ENCODE data around the gene GALM.
"Not testable (repeated sequence)": the region's sequence is repeated elsewhere in the genome, so short reads cannot be mapped to it uniquely, and the experiment has no call there.

Gene GALM

GRCh38 chr2:38665854-38666555, at the start of gene GALM:
Gene GALM, plus strand, starts transcription at chr2:38666114. Its CDS starts 48 bp downstream, at chr2:38666162.
- no peak for DNase-seq

GRCh38 chr2:38617301-38617700, 48.6 kb upstream of the GALM start:
- DNase-seq = no peak

DNA sequence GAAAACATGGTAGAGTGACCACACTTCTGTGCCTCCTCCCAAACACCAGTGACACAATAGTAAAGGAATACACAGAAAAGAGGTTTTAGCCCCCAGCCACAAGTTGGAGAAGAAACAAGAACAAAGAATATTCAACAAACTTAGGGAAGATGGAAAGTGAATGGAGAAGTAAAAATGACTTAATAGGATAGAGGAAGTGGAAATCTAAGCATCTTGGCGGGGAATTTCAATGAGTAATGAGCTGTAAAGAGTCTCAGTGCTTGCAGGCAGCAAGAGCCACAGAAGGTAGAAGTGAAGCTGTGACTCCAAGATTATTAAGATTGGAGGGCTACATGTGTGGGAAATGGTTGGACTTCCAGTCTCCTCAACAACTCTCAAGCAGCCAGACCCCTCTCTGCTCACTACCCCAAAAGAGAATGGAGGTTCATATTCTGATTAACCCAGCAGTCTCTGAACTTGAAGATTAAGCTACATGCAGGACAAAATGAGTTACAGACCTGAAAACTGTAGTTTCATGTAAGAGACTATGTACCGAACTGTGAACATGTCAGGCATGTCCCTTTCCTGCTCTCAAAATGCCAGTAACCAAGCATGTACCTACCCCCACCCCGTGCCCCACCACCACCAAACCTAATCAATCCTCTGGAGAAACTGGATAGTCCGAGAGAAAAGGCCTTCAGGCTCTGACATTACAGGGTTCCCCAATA, 46.3 kb upstream of the GALM start:
- no peak for DNase-seq

DNA sequence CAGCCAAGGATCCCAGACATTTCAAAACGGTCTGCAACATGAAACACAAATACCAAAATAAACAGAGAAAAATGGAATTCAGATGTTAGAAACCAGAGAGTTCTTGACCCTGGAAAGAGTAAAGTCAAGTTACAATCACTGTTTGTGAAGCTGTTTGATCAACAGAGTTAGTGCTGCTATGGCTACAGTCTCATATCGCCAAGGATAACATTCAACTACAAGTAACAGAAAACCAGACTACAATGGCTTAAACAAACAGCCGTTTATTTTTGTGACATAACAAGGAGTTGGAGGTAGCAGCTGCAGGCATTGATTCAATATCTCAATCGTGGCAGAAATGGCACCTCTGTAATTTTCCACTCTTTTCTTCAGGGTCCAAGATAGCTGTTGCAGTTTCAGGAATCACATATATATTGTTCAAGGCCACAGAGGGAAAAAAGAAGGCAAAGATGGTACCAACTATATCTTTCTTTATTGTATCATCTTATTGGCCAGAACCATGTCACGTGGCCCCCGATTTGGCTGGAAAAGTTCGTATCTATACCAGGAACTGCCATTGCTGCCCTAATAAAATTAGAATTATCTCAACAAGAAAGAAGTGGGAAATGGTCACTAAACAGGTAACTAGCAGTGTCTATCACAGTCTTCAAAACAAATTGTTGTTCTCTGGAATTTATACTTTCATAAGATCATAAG, 45.5 kb upstream of the GALM start:
- no peak for DNase-seq

DNA sequence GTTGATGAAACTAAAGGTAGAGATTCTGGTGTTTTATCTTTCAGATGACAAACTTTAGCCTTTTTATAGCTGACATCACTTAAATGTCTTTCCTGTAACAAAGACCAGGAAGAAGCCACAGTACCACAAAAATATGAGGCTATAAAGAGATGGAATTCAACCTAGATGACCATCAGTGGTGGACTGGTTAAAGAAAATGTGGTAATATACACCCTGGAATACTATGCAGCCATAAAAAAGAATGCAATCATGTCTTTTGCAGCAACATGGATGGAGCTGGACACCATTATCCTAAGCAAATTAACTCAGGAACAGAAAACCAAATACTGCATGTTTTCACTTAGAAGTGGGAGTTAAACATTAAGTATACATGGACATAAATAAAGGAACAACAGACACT, 44.9 kb upstream of the GALM start:
- DNase-seq = no peak

DNA sequence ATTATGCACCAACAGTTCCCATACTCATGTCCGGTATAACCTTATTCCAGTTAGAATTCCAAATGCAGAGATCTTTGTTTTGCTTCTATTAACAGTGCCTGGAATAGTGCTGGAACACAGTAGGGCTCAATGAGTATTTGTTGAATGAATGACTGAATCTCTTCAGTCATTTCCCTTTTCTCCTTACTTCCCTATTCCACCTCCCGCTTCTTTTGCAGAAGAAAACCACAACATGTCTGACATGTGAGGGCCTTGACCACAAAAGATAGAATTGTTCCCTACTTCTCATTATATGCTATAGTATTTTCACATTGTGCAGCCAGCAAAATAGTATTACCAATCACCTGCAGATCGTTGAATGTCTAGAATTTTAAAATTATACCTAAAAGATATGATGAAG, 43.7 kb upstream of the GALM start:
- DNase-seq = no peak

GRCh38 chr2:38626326-38627035, 39.4 kb upstream of the GALM start:
- no peak for DNase-seq

GRCh38 chr2:38627391-38627790, 38.5 kb upstream of the GALM start:
- DNase-seq = no peak

GRCh38 chr2:38629684-38630083, 36.2 kb upstream of the GALM start:
- no peak for DNase-seq

- no peak for DNase-seq
These were observed 33.9 kb upstream of the GALM start for GRCh38 chr2:38631976-38632375.

GRCh38 chr2:38632980-38633379, 32.9 kb upstream of the GALM start:
- DNase-seq = no peak

GRCh38 chr2:38633895-38634294, 32.0 kb upstream of the GALM start:
- no peak for DNase-seq

- no peak for DNase-seq
These were observed 31.2 kb upstream of the GALM start for GRCh38 chr2:38634684-38635083.

DNA sequence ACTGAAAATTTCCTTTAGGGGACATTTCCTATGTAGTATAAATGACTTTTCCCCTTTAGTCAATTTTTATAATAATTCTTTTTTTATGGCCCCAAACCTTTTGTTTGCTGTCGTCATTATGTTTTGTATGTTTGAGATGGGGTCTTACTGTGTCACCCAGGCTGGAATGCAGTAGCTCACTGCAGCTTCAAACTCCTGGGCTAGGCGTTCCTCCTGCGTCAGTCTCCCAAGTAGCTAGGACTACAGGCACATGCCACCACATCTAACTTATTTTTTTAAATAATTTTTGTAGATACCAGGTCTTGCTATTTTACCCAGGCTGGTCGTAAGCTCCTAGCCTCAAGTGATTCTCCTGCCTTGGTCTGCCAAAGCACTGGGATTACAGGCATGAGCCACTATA, 30.8 kb upstream of the GALM start:
- DNase-seq = no peak

GRCh38 chr2:38636069-38636468, 29.8 kb upstream of the GALM start:
- DNase-seq = no peak

DNA sequence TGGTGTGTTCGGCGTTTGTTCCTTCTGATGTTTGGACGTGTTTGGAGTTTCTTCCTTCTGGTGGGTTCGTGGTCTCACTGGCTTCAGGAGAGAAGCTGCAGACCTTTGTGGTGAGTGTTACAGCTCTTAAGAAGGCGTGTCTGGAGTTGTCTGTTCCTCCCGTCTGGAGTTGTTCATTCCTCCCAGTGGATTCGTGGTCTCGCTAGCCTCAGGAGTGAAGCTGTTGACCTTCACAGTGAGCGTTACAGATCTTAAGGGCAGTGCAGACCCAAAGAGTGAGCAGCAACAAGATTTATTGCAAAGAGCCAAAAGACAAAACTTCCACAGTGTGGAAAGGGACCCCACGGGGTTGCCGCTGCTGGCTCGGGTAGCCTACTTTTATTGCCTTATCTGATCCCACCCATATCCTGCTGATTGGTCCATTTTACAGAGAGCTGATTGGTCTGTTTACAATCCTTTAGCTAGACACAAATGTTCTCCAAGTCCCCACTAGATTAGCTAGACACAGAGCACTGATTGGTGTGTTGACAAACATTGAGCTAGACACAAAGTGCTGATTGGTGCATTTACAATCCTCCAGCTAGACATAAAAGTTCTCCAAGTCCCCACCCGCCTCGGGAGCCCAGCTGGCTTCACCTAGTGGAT, 23.4 kb upstream of the GALM start:
- DNase-seq = not testable (repeated sequence)

- DNase-seq = no peak
These were observed 22.8 kb upstream of the GALM start for GRCh38 chr2:38643021-38643671.

DNA sequence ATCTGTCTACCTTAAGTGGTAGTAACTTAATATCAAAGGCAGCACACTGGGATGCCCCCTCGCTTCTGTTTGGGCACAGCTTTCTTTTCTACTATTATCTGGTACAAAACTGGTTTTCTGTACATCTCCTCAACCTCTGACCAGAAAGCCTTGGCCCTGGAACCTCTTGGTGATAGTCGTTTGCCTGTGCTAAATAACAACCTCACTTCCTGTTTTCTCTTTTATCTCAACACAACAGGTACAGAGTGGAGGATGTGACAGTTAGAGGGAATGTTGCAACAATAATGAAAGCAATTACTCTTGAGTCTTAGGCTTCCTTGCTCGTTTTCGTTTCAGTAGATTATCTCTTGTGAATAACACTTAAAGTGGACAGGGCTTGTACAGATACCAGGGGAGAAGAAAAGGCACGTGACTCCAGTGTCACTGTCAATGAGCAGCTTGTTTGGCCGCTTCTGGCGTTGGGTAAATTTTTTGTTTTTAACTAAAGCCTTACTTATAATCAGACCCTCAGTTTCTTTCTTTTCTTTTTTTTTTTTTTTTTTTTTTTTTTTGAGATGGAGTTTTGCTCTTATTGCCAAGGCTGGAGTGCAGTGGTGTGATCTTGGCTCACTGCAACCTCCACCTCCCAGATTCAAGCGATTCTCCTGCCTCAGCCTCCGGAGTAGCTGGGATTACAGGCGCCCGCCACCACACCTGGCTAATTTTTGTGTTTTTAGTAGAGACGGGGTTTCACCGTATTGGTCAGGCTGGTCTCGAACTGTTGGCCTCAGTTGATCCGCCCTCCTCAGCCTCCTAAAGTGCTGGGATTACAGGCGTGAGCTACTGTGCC, 22.0 kb upstream of the GALM start:
- not testable (repeated sequence) for DNase-seq

- DNase-seq = no peak
These were observed 17.7 kb upstream of the GALM start for GRCh38 chr2:38648107-38648761.

DNA sequence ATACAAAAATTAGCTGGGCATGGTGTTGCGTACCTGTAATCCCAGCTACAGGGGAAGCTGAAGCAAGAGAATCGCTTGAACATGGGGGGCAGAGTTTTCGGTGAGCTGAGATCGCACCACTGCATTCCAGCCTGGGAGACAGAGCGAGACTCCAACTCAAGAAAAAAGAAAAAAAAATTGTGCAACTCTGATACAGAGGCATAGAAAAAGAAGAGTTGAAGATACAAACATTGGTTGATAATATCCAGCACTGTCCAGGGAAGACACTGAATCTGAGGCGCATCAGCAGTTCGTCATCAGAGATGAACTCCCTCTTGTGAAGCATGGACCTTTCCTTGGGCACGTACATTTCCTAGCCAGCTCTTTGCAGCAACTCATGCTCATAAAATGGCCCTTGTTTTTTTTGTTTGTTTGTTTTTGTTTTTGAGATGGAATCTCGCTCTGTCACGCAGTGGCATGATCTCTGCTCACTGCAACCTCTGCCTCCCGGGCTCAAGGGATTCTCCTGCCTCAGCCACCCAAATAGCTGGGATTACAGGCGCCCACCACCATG, 16.7 kb upstream of the GALM start:
- no peak for DNase-seq
